GM12865 (cell line): ENCODE measurements around the gene AP1B1.

Experiments
- DNase-seq: peaks from one replicate; pipeline ENCODE4 v3.0.0; 2010; ENCODE audit warnings: low read depth
- H3K4me3 ChIP-seq: 2 replicates; pipeline ENCODE4 v1.5.1; 2011; ENCODE audit warnings: mild to moderate bottlenecking, low read depth, low read length, control low read depth
- TF ChIP-seq, protein P1 (sequence below): IDR thresholded peaks from 2 replicates; pipeline ENCODE4 v1.5.1; 2011; ENCODE audit warnings: low read length, control low read depth, low read depth, inconsistent platforms; ENCODE audit not compliant: insufficient read depth; ENCODE audit errors: missing control alignments

The AP1B1 gene

DNA sequence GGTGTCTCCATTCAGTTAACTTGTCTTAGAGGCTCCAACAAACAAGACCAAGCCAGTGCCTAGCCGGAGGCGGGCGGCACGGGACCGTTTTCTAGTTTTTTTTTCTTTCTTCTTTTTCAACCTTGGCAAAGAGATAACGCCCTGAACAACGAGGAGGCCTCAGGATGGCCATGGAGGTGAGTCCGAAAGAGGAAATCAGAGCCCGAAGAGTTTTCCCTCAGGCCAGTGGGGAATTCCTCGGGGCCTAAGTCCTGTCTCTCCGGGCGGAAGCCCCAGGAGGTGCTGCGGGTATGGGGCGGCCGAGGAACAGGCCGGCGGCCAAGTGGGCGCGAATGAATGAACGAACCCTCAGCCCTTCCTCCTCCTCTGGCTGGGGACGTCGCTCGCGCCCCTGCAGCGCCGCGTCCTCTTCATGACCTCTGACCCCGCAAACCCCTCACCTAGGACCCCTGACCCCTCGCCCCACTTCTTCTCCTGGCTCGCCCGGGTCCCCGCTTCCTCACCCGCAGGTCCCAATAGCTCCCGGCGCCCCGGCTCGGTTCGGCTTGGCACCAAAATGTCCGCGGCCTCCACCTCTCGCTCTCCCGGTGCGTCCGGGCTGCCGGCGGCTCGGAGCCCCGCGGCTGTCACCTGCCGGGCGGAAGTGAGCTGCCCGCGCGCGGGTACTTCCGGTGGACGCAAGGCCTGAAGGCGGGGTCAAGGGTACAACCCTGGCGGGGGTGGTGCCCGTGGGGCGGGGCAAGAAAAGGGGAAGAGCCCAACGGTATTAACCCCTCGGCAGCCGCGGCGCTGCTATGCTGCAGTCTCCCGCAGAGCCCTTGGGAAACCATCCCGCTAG lies at the start of gene AP1B1:
AP1B1 (minus strand) TSS at position 650 of the 838 bp plus-strand sequence. CDS start 21,327 bp downstream, outside the sequence.
- DNase-seq = peak; percentile 97

DNA sequence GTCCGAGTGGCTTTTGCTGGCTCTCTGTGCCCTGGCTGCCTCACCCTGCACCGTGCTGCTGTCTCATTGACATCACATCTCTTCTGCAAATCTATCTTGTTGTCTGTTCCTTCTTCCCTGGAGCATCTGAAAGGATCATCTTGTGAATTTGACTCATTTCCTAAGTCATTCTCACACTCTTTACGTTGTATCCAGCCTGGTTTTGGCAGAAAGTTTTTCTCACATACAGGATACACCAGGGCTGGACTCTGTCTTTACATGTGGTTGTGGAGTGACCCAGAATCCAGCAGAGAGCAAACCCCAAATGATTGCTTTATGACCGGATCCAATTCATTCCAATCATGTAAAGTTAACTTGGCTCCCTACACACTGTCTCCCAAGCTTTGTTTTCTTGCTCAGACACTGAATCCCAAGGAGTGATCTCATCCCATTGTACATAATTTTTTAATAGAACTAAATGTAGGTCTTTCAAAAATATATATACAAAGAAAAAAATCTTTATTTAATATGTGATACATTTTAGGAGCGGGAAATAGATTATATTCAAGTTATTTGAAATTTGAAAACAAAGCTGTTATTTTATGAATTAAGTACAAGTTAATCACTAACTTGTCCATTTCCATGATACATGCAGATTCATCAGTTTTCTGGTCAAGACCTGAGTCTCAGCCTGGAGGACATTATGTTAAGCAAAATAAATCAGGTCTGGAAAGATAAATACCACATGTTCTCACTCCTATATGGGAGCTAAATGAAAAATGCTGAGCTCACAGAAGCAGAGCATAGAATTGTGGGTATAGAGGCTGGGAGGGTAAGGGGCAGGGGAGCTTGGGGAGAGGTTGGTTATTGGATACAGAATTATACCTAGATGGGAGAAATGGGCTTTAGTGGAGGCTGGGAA lies 47.1 kb upstream of the AP1B1 start:
- H3K4me3 ChIP-seq = no peak overlapping the region
- no peak for DNase-seq
- TF ChIP-seq, protein P1, sequence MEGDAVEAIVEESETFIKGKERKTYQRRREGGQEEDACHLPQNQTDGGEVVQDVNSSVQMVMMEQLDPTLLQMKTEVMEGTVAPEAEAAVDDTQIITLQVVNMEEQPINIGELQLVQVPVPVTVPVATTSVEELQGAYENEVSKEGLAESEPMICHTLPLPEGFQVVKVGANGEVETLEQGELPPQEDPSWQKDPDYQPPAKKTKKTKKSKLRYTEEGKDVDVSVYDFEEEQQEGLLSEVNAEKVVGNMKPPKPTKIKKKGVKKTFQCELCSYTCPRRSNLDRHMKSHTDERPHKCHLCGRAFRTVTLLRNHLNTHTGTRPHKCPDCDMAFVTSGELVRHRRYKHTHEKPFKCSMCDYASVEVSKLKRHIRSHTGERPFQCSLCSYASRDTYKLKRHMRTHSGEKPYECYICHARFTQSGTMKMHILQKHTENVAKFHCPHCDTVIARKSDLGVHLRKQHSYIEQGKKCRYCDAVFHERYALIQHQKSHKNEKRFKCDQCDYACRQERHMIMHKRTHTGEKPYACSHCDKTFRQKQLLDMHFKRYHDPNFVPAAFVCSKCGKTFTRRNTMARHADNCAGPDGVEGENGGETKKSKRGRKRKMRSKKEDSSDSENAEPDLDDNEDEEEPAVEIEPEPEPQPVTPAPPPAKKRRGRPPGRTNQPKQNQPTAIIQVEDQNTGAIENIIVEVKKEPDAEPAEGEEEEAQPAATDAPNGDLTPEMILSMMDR = no peak

More for the DNA sequence above, at the start of gene AP1B1:
- peak within 1 kb of the TSS; percentile 97 for H3K4me3 ChIP-seq
- TF ChIP-seq, protein P1 = no peak

DNA sequence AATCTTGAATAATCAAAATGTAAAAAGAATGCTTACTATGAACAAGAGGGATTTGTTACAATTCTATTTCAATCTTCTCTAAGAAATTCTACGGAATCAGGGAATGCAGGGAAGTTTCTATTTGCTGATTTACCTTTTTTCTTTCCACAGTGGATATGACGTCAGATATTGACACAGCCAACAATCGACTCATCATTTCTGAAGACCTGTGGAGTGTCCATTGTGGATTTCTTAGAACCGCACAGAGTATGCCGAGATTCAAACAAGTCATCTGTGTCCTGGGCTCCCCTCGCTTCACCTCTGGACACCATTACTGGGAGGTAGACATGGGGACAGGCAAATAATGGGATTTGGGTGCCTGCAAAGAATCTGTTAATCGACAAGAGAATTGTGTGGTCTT lies 45.9 kb upstream of the AP1B1 start:
- no peak for DNase-seq
- no peak overlapping the region for H3K4me3 ChIP-seq
- TF ChIP-seq, protein P1 = no peak

DNA sequence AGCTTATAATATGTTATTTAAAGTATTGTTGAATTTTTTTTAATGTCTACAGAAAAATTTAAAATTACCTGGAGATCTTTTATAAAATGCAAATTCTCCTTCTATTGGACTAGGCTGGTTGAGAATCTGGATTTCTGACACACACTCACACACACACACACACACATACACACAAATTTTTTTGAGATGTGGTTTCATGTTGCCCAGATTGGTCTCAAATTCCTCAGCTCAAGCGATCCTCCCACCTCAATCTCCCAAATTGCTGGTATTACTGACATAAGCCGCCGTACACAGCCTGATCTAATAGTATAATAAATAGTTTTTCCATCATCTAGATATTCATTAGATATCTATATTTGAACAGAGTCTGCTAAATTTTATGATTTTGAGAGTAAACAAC lies 45.5 kb upstream of the AP1B1 start:
- TF ChIP-seq, protein P1 = no peak
- no peak for DNase-seq
- no peak overlapping the region for H3K4me3 ChIP-seq

DNA sequence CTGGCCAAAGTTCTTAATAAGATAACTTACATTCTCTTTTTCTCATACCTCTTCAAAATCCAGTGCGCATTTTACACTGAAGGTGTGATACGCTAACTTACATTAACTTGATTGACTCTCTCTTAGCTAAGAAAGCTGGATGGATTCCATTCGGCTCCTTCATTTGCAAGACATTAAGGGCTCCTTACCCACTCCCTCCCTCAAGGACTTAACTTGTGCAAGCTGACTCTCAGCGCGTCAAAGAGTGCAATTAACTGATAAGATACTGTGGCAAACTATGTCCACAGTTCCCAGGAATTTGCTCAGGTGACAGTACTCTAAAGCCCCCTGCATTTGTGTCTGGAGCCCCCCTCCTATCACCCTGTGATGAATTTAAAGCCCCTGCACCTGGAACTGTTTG lies 43.6 kb upstream of the AP1B1 start:
- no peak overlapping the region for H3K4me3 ChIP-seq

DNA sequence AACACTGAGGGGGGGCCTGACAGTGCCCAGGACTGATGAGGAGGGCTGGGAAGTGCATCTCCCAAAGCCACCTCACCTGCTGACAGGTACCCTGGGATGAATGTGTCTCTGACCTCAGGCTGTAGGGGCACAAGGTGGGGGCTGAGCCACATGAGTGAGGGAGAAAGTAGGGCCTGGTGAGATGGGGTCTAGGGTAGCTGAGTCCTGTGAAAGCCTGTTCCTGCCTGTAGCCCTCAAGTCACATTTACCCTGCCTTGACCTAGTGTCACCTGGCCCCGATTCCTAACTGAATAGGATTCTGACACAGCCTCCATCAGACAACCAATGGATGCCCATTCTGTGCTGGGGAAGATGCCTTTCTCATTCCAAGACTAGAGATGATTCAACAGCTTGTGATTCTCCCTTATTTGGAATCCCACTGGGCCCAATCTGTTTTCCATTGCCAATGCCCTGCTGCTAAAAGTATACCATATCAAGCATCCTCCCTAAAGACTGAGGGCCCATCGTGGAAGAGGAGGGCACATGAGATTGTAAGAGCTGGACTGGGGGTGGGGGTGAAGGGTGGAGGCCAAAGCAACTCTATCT lies 38.9 kb upstream of the AP1B1 start:
- TF ChIP-seq, protein P1 = no peak
- no peak overlapping the region for H3K4me3 ChIP-seq
- DNase-seq = no peak

More for the DNA sequence above, 43.6 kb upstream of the AP1B1 start:
- TF ChIP-seq, protein P1 = no peak
- no peak for DNase-seq
